ENCODE data around the gene CAD. TPM values are rescaled to one million over a fixed set of nuclear protein-coding genes. Genes with fewer than 3 reads are reported as not detected.
"Not testable (repeated sequence)": the region's sequence is repeated elsewhere in the genome, so short reads cannot be mapped to it uniquely, and the experiment has no call there.

The CAD gene
- total RNA-seq, 2 experiments from 2014 or later, result 83.7 to 85.1 TPM

- ChIA-PET POLR2A (interaction anchor here (1.3 to 2.3 kb wide), 2 partner anchors 14 to 212 kb away, joined by 3 to 7 read pairs; no protein-coding TSS in a partner anchor), CTCF (interaction anchor here (1.6 to 6.1 kb wide), 4 partner anchors 14 to 93 kb away, joined by 3 to 90 read pairs (median 25); partner anchors contain the start of gene TRIM54)
- peak; percentile 76 for DNase-seq
- ATAC-seq, result peak; percentile 84
- Mint-ChIP-seq H3K27ac (peak within 1 kb of the TSS; percentile 35), H3K4me1 (ENCODE audit: low read depth) (peaks cover 26% of the 10 kb centered on the region), H3K36me3 (ENCODE audit: low read depth) (no peaks in the 10 kb centered on the region), H3K9me3 (ENCODE audit: insufficient read depth) (no peaks in the 10 kb centered on the region), H3K4me3 (peak within 1 kb of the TSS; percentile 76), H3K27me3 (ENCODE audit: low read depth) (peaks cover 46% of the 10 kb centered on the region)
Observed at GRCh38 chr2:27262379-27263286, 45.5 kb downstream of the CAD start, which contains the start of gene SLC30A3. Gene SLC30A3 (minus strand): TSS chr2:27263047. CDS start chr2:27262906, 141 bp downstream.

GRCh38 chr2:27263287-27264252, 46.4 kb downstream of the CAD start:
- Mint-ChIP-seq H3K9me3 (ENCODE audit: insufficient read depth) (no peaks in the 10 kb centered on the region), H3K27ac (peak overlapping the region; percentile 35), H3K4me3 (peak overlapping the region; percentile 76), H3K27me3 (ENCODE audit: low read depth) (peaks cover 46% of the 10 kb centered on the region), H3K4me1 (ENCODE audit: low read depth) (peaks cover 26% of the 10 kb centered on the region), H3K36me3 (ENCODE audit: low read depth) (no peaks in the 10 kb centered on the region)
- DNase-seq, result no peak
- ChIA-PET CTCF (interaction anchor here (1.1 to 6.1 kb wide), 6 partner anchors 14 to 165 kb away, joined by 3 to 90 read pairs (median 4); partner anchors contain the start of genes NRBP1, PREB and TRIM54), POLR2A (interaction anchor here (1.3 to 2.3 kb wide), 2 partner anchors 15 to 213 kb away, joined by 3 to 7 read pairs; no protein-coding TSS in a partner anchor)
- ATAC-seq, result no peak

GRCh38 chr2:27264253-27264752, 47.1 kb downstream of the CAD start:
- no peak overlapping the region for H3K27ac Mint-ChIP-seq
- DNase-seq (no peak), ATAC-seq (peak; percentile 45)
- peaks cover 42% of the 10 kb centered on the region for H3K27me3 Mint-ChIP-seq (ENCODE audit: low read depth)
- peaks cover 26% of the 10 kb centered on the region for H3K4me1 Mint-ChIP-seq (ENCODE audit: low read depth)
- no peaks in the 10 kb centered on the region for H3K36me3 Mint-ChIP-seq (ENCODE audit: low read depth)
- peak overlapping the region; percentile 76 for H3K4me3 Mint-ChIP-seq
- no peaks in the 10 kb centered on the region for H3K9me3 Mint-ChIP-seq (ENCODE audit: insufficient read depth)
- ChIA-PET CTCF (interaction anchor here (1.0 to 6.1 kb wide), 11 partner anchors 8 to 165 kb away, joined by 3 to 90 read pairs (median 4); partner anchors contain the start of genes NRBP1, PREB and TRIM54), POLR2A (interaction anchor here (0.6 to 2.3 kb wide), 2 partner anchors 16 to 20 kb away, joined by 4 to 7 read pairs; no protein-coding TSS in a partner anchor)

GRCh38 chr2:27264753-27265535, 47.8 kb downstream of the CAD start:
- no peaks in the 10 kb centered on the region for H3K36me3 Mint-ChIP-seq (ENCODE audit: low read depth)
- peaks cover 43% of the 10 kb centered on the region for H3K27me3 Mint-ChIP-seq (ENCODE audit: low read depth)
- no peak overlapping the region for H3K27ac Mint-ChIP-seq
- ATAC-seq (peak; percentile 50), DNase-seq (peak; percentile 43)
- ChIA-PET CTCF (interaction anchor here (1.0 to 6.1 kb wide), 13 partner anchors 8 to 178 kb away, joined by 3 to 90 read pairs (median 4); partner anchors contain the start of genes KHK, NRBP1 and TRIM54), POLR2A (interaction anchor here (0.6 to 1.4 kb wide), 3 partner anchors 15 to 213 kb away, joined by 3 to 4 read pairs (median 3); partner anchors contain the start of gene AGBL5)
- H3K4me3 Mint-ChIP-seq, result peak overlapping the region; percentile 48
- H3K4me1 Mint-ChIP-seq (ENCODE audit: low read depth), result peaks cover 26% of the 10 kb centered on the region
- H3K9me3 Mint-ChIP-seq (ENCODE audit: insufficient read depth), result no peaks in the 10 kb centered on the region

- ATAC-seq (no peak), DNase-seq (no peak)
- no peak overlapping the region for H3K27ac Mint-ChIP-seq
- H3K36me3 Mint-ChIP-seq (ENCODE audit: low read depth), result no peaks in the 10 kb centered on the region
- ChIA-PET POLR2A (interaction anchor here (0.9 to 1.4 kb wide), 2 partner anchors 14 to 214 kb away, joined by 3 read pairs; partner anchors contain the start of gene AGBL5), CTCF (interaction anchor here (1.1 to 6.1 kb wide), 11 partner anchors 8 to 179 kb away, joined by 3 to 90 read pairs (median 4); partner anchors contain the start of genes KHK and TRIM54)
- no peak overlapping the region for H3K4me3 Mint-ChIP-seq
- H3K9me3 Mint-ChIP-seq (ENCODE audit: insufficient read depth), result no peaks in the 10 kb centered on the region
- H3K4me1 Mint-ChIP-seq (ENCODE audit: low read depth), result peaks cover 26% of the 10 kb centered on the region
- H3K27me3 Mint-ChIP-seq (ENCODE audit: low read depth), result peaks cover 40% of the 10 kb centered on the region
Observed at GRCh38 chr2:27265536-27265870, 48.3 kb downstream of the CAD start.

GRCh38 chr2:27268296-27268695, 51.1 kb downstream of the CAD start:
- CTCF ChIA-PET, result interaction anchor here (1.1 to 6.1 kb wide), 2 partner anchors 13 to 35 kb away, joined by 3 to 90 read pairs; partner anchors contain the start of gene TRIM54
- POLR2A ChIA-PET, H3K27ac Mint-ChIP-seq: not testable (repeated sequence)

GRCh38 chr2:27270131-27270530, 53.0 kb downstream of the CAD start:
- ATAC-seq, result no peak
- Mint-ChIP-seq H3K9me3 (ENCODE audit: insufficient read depth) (no peaks in the 10 kb centered on the region), H3K36me3 (ENCODE audit: low read depth) (no peaks in the 10 kb centered on the region), H3K4me3 (no peak overlapping the region), H3K27me3 (ENCODE audit: low read depth) (peaks cover 12% of the 10 kb centered on the region), H3K27ac (no peak overlapping the region), H3K4me1 (ENCODE audit: low read depth) (peaks cover 14% of the 10 kb centered on the region)
- no peak for DNase-seq
- POLR2A ChIA-PET, result no interaction called here
- CTCF ChIA-PET, result interaction anchor here (1.3 to 4.9 kb wide), 2 partner anchors 11 to 22 kb away, joined by 4 to 44 read pairs; partner anchors contain the start of gene TRIM54

More at GRCh38 chr2:27268296-27268695, 51.1 kb downstream of the CAD start:
- DNase-seq; H3K4me3 Mint-ChIP-seq; H3K9me3 Mint-ChIP-seq (ENCODE audit: insufficient read depth); ATAC-seq; H3K36me3 Mint-ChIP-seq (ENCODE audit: low read depth): not testable (repeated sequence)
- Mint-ChIP-seq H3K4me1 (ENCODE audit: low read depth) (peaks cover 27% of the 10 kb centered on the region), H3K27me3 (ENCODE audit: low read depth) (peaks cover 25% of the 10 kb centered on the region)

- ChIA-PET POLR2A (no interaction called here), CTCF (interaction anchor here (1.0 to 4.9 kb wide), 3 partner anchors 11 to 33 kb away, joined by 3 to 44 read pairs (median 4); partner anchors contain the start of gene TRIM54)
- peaks cover 12% of the 10 kb centered on the region for H3K27me3 Mint-ChIP-seq (ENCODE audit: low read depth)
- H3K9me3 Mint-ChIP-seq (ENCODE audit: insufficient read depth), result no peaks in the 10 kb centered on the region
- peaks cover 9% of the 10 kb centered on the region for H3K4me1 Mint-ChIP-seq (ENCODE audit: low read depth)
- no peak overlapping the region for H3K4me3 Mint-ChIP-seq
- H3K36me3 Mint-ChIP-seq (ENCODE audit: low read depth), result no peaks in the 10 kb centered on the region
- no peak for DNase-seq
- H3K27ac Mint-ChIP-seq, result no peak overlapping the region
- ATAC-seq, result no peak
Observed at GRCh38 chr2:27270670-27271069, 53.5 kb downstream of the CAD start.

- no peaks in the 10 kb centered on the region for H3K9me3 Mint-ChIP-seq (ENCODE audit: insufficient read depth)
- no peak for ATAC-seq
- ChIA-PET POLR2A (no interaction called here), CTCF (interaction anchor here (1.0 to 4.9 kb wide), 3 partner anchors 10 to 32 kb away, joined by 3 to 44 read pairs (median 7); partner anchors contain the start of gene TRIM54)
- H3K4me1 Mint-ChIP-seq (ENCODE audit: low read depth), result peaks cover 9% of the 10 kb centered on the region
- H3K27ac Mint-ChIP-seq, result no peak overlapping the region
- no peak for DNase-seq
- H3K4me3 Mint-ChIP-seq, result no peak overlapping the region
- no peaks in the 10 kb centered on the region for H3K36me3 Mint-ChIP-seq (ENCODE audit: low read depth)
- peaks cover 12% of the 10 kb centered on the region for H3K27me3 Mint-ChIP-seq (ENCODE audit: low read depth)
Observed at GRCh38 chr2:27271631-27272340, 54.6 kb downstream of the CAD start.

Measured in activated CD8-positive, alpha-beta T cell treated with anti-CD3 and anti-CD28 coated beads, Interleukin-2, amount 10 ng/mL, durations not matched to agents 7 days and 5 days (primary cell).